A172 (cell line): ENCODE data around the gene SRP19. TPM values are rescaled to one million over a fixed set of nuclear protein-coding genes. Genes with fewer than 3 reads are reported as not detected.
"Not testable (repeated sequence)": the region's sequence is repeated elsewhere in the genome, so short reads cannot be mapped to it uniquely, and the experiment has no call there.

Source experiments
- DNase-seq: peaks from one replicate; pipeline ENCODE4 v3.0.0-alpha.2; 2015; ENCODE audit warnings: low spot score
- total RNA-seq: library from RNA; depleted of rRNA; stranded (reverse); fragments of >200 nt; shearing (Covaris generic); gene quantifications from 2 replicates; pipeline ENCODE4 v1.2.3, GENCODE V29; 2014

The SRP19 gene
- total RNA-seq, 1 experiment from 2014 or later = 224 TPM

DNA sequence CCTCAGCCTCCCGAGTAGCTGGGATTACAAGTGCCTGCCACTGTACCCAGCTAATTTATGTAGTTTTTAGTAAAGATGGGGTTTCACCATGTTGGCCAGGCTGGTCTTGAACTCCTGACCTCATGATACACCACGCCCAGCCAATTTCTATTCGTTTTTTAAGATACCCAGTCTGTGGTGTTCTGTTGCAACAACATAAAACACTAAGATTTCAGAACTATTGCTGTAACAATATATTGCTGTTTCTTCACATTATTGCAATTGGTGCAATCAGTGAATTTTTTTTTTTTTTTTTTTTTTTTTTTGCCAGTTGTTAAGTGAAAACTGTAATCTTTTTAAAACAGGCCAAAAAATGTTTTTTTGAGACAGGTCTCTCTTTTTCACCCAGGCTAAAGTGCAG, 9.9 kb downstream of the SRP19 start:
- no peak for DNase-seq

DNA sequence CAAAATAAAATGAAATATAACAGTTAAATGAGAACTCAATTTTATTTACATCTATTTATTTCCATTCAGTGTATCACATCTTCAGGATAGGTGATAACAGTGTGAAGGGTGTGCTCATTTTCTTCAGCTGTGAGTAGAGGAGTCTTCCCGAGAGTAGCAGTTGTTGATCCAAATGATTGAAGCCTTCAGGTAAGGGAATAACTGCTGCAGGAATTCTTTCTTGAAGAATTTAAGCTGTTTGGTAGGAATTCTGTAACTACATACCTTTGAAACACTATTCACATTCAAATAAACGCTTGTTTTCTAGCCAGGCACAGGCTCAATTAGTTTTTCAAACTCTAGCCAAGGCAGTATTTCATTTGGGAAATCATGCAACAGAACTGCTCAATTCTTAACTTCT, 15.3 kb downstream of the SRP19 start:
- no peak for DNase-seq

DNA sequence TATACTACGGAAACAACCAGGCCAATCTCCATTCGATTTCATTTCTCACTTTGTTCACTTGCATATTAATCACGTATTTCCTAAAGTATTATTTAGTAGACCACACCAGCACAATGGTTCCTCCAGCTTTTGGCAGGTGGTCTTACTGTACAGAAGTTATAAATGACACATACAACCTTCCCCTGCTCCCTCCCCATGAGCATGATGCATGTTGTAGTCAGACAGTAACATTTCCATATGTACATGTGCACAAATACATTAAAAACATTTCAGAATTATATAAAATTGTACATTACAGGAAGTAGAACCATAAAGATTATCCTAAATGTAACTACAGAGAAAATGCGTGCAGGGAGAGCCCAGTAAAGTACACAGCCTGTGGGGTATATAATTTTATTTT, 17.0 kb downstream of the SRP19 start:
- no peak for DNase-seq

DNA sequence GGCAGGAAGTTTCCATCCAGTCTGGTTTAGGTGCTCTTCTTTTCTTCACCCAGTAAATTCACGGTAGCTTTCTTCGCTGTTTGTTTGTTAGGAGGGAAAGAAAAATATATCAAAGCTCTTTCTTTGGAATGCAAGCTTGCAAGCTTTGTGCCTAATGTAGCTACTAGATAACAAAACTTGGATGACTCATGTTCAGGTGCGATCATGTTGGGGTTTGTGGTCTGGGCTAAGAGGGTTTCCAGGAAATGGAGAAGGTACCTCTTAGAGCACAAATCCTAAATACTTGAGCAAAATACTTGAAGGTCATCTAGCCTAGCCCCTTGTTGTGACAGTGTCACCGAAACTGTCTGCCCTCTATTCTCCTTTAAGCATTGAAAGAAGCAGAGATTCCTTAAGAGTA, 17.7 kb downstream of the SRP19 start:
- DNase-seq = peak; percentile 71

DNA sequence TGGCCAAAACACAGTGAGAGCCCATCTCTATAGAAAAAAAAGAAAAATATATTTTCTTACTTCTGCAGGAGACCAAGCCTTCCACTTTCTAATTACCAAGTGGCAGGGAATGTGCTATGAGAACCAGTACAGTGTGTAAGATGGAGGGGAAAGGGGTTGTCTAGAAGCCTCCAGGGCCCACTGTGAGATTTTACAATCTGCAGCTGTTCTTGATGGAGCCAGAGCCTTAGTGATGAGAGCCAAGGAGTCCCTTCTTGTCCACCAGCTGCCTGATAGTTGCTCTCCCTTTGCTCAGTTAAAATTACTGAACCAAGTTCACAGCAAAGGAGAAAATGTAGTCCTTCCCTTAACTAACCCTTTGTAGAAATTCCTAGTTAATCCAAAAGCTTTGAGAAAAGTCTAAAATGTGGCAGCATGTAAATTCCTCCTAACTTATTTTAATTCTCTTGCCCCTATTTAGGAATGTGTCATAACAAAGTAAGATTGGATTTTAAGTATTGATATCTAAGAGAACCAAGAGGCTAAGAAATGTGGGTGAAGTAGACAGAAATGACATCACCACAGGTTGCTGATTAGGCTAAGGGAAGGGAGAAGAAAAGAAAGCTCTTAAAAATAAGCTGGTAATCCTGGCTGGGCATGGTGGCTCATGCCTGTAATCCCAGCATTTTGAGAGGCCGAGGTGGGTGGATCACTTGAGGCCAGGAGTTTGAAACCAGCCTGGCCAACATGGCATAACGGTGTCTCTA, 19.3 kb downstream of the SRP19 start:
- DNase-seq = no peak

DNA sequence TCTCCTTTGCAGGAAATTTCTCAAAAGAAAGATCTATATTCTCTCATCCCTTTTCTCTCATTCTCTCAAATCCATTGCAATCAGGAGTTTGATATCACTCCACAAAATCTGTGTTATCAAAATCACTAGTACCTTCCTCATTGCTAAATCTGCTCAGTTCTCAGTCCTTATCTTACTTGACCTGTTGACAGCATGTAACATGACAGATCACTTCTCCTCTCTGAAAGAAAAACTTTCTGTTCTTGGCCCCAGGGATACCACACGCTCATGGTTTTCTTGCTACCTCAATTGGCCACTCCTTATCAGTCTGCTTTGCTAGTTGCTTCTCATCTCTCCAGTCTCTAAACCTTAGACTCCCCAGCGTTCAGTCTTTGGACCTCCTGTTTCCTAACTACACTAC, 22.1 kb downstream of the SRP19 start:
- DNase-seq = no peak

DNA sequence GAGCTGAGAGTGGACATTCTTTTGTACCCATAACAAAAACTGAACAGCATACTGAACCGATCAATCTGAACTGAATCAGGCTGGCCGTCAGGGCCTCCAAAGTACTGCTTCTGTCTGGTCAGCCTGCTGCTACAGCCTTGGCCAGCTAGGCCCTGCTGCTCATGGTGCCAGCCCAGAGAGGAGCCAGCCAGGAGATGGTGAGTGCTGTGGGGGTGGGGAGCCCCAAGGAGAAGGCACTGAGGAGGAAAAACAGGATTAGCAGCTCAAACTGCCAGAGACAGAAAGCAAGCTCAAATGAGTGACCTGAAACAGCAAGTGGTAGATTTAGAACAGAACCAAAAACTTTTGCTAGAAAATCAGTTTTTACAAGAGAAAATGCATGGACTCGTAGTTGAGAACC, 23.9 kb downstream of the SRP19 start:
- no peak for DNase-seq

DNA sequence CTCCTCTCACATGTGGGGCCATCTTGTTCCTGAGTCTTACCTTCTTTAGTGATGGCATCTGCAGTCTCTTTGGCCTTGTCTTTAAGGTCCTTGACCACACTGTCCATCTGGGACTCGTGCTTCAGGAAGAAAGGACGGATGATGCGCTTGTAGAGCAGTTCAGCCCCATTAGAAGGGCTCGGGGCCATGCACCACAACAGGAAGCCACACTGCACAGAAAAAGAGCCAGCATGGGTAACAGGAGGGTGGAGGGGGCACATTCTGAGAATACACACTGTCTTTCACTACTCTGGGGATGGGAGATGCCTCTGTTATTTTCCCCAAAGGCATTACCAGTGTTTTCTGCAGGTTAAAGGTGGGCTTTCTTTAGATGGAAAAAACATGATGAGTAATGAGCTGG, 25.9 kb downstream of the SRP19 start:
- no peak for DNase-seq

DNA sequence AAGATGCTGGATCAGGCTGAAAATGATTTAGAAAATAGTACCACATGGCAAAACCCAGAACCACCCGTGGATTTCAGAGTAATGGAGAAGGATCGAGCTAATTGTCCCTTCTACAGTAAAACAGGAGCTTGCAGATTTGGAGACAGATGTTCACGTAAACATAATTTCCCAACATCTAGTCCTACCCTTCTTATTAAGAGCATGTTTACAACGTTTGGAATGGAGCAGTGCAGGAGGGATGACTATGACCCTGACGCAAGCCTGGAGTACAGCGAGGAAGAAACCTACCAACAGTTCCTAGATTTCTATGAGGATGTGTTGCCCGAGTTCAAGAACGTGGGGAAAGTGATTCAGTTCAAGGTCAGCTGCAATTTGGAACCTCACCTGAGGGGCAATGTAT, 31.0 kb downstream of the SRP19 start:
- not testable (repeated sequence) for DNase-seq

DNA sequence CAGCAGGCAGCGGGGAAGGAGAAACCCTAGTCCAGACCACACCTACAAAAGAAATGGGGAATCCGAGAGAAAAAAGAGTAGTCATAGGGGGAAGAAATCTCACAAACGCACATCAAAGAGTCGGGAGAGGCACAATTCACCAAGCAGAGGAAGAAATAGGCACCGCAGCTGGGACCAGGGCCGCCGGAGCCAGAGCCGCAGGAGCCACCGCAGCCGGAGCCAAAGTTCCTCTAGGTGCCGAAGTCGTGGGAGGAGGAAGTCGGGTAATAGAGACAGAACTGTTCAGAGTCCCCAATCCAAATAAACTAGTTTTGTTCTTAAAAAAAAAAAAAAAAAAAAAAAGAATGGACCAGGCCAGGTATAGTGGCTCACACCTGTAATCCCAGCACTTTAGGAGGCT, 31.7 kb downstream of the SRP19 start:
- DNase-seq = no peak

DNA sequence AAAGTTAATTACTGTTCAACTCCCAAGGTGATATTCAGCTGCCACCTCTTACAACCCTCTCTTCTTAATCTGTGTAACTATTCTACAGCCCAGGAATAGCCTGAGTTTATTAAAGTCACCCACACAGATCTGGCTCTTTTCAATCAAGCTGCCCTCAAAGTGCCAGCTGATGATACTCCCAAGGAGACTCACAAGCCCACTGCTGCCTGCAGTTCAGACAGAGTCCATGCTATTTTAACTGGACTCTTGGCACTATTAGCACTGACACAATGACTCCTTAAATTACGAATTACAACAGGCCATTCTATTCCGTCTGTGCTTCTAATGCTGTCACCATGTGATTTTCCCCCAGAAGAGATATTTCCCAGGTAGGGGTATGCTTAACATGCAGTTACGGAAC, 34.6 kb downstream of the SRP19 start:
- DNase-seq = no peak

DNA sequence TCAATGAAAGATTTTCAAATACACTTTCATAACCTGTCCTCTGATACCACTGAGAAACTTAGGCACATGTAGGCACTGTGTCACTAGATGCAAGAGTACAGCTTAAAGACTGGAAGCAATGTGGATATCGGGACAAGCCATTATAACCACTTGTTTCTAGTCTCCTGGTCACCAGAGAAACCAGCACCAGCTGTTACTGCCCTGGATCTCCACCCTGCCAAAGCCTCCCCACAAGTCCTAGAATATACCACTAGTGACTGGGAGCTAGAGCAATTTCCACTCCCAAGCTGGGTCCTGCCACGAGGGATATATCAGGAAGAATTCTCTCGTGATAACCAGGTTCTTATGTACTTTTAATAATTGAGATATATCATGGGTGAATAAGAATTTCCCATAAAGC, 41.5 kb downstream of the SRP19 start:
- DNase-seq = no peak

DNA sequence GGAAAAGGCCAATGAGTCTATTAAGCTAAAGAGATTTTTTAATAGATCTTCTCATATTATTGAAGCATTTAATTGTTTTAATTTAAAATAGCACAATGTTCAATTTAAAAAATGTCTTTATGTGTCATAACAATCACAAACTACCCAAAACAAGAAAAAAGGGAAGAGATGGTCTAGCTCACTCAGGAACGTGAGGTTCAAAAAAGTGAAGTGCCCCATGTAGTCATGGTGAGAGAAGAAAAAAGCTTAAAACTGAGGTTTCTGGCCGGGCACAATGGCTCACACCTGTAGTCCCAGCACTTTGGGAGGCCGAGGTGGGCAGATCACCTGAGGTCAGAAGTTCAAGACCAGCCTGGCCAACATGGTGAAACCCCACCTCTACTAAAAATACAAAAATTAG, 43.9 kb downstream of the SRP19 start:
- DNase-seq = not testable (repeated sequence)

DNA sequence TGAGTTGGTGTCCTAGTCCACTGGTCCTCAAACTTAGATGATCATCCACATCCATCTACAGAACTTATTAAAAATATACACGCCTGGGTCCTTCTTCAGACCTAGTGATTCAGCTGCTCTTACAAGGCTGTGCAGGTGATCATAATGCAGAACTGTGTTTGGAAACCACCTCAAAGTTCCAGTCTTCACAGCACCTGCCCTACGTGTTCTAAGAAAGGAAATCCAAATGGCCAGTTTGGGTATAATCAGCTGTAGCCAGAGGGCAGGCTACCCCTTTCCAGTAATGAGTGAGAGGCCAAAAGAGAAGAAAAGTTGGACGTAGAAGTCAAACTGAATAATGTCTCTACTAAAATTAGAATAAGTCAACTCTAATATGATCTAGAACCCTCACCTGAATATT, 45.5 kb downstream of the SRP19 start:
- no peak for DNase-seq

DNA sequence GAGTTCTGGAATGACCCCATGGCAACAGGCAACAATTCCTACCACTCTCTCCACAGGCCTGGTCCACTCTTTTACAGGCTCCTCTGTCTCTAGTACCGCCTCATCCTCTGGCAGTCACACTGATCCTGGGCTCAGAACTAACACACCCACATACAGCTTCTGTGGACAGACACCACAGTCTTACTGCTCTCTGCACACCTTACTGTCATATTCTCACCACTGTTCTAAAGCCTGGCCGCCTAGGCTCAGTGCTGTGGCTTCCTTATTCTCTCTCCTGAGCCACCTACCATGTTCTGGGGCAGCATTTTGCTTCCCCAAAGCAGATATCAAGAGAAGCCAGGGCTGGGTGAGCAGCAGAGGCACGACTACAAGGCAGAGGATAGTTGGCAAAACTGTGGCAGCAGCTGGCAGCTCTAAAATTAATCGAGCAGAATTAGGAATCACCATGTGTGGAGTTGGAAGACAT, 46.1 kb downstream of the SRP19 start:
- no peak for DNase-seq

DNA sequence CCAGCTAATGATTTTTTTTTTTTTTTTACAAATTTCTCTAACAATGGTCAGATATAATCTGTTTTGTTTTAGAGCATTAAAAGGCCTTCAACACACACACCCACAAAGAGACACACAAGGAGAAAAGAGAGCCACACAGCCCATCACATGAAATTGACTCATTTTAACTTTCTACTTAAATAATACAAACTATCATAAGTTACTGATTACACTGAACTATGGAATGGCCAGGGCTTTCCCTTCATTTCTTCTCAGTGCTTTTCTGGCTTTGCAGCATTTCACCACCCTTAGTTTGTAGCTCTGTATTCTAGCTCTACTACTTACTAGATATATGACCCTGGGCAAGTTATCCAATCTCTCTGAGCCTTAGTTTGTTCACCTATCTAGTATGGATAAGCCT, 47.8 kb downstream of the SRP19 start:
- no peak for DNase-seq

DNA sequence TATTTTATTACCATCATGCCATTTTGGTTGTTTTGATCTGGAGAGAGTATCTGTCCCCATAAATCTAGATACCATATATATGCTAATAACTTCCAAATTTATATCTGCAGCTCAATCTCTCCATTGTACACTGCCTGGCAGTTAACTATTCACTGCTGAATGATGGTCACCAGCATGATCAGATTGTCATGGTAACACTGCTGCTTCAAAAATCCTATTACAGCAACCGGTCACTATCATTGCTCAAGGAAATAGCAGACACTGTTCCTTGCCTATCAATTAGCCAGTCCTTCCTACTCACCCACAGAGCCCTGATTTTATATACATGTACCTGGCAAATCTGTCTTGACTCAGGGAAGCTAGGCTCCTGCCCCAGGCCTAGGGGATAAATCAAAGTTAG, 49.4 kb downstream of the SRP19 start:
- DNase-seq = no peak

DNA sequence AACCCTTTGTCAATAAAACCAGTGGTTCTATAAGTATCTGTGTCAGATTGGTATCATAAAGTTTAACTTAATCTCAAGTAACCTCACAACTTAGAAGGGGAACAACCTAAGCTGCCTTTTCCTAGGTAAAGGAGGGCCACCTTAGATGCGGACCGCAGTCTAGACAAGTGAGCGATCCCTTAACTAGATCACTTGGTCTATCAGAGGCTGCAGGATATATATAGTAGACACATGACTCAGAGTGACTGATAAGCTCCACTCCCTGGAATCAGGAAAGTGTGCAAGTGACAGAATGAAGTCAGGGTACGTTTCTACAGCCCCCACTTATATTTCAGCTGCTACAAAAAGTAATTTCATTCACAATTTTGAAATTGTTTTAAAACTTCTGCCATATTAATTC, 53.5 kb downstream of the SRP19 start:
- peak; percentile 50 for DNase-seq

DNA sequence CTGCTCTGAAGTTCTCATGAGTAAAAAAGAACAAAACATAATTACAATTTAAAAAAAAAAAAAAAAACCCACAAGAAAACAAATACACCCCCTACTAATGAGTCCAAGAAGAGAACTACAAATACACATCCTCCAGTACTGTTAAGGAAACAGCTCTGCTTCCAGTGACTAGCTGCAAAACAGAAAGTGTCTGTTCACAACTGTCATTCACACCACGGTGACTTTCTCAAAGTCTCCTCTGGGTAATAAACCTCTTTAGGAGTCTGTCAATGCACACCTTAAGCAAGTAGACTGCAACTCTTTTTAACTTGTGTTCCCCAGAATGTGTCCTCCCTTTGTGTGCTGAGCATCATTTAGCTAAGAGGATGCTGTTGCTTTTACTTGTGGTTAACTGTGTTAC, 54.7 kb downstream of the SRP19 start:
- DNase-seq = no peak

DNA sequence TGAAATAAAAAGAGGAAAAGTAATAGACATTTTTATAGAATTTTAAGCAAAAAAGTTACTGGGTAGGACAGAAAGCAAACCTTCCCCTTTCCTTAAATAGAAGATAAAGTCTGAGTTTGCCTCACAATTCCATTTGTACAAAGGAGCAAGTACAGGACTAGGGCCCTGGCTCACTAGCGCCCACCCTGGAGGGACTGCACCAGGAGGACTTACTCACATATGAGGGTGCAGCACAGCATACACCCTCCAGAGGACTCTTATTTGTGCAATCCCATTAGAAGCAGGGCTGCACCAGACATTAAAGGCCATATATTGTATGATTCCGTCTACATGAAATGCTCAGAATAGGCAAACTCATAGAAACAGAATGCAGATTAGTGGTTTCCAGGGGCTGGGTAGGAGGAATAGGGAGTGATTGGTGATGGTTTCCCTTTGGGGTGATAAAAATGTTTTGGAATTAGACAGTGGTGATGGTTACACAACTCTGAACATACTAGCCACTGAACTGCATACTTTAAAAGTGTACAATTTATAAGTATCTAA, 56.4 kb downstream of the SRP19 start:
- no peak for DNase-seq

DNA sequence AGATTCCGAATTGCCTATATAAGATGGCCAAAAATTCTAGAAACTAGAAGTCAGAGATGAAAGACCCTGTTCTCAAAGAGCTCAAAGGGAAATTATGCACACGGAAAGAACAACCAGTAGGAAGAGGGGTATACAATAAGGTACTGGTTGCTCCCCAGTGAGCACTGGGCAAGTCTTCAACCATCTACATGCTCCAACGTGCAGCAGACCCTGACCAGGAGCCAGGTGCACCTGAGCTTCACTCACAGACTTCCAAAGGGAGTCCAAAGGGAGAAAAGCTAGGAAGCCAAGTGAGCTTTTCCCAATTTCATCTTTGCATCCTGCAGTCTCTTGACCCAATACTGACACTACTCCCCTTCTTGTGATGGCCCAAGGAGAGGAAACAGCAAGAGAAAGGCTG, 57.0 kb downstream of the SRP19 start:
- no peak for DNase-seq

DNA sequence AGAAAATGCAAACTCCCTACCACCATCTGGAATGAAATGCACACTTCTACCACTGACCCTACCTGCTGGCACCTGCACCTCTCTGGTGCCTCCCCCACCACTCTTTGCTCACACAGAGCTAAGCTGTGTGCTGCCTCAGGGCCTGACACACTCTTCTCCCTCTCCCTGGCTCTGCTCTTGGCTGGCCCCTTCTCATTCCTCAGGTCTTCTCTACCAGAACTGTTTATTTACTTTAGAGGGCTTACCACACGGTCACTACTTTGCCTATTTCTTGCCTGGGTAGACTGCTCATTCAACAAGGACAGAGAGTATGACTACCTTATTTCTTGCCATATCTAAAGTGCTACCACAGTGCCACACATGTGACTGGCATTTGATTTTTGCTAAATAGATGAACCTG, 57.6 kb downstream of the SRP19 start:
- DNase-seq = no peak
